ENCODE results near the gene TNRC18.

DNA sequence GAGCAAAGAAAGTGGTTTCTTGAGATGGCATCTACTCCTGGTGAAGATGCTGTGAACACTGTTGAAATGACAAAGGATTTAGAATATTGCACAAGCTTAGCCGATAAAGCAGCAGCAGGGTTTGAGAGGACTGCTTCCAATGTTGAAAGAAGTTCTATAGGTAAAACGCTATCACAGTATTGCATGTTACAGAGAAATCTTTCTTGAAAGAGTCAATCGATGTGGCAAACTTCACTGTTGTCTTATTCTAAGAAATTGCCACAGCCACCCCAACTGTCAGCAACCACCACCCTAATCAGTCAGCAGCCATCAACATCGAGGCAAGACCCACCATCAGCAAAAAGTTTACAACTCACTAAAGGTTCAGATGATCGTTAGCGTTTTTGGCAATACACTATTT is 81.0 kb downstream of the TNRC18 start:
- TF ChIP-seq CTCF (conservative IDR thresholded peaks at IDR 0.05), result no peak
- TF ChIP-seq EZH2 (IDR thresholded peaks at IDR 0.05; ENCODE audit: low read depth), result no peak
